ENCODE results near the gene GALNT18. TPM values are rescaled to one million over a fixed set of nuclear protein-coding genes. Genes with fewer than 3 reads are reported as not detected.

Gene GALNT18
- total RNA-seq, 2 experiments from 2014 or later = 6.8 to 7.4 TPM

GRCh38 chr11:11605181-11605580 lies 16.6 kb downstream of the GALNT18 start:
- POLR2A ChIA-PET = no interaction called here
- H3K27me3 Mint-ChIP-seq = peaks cover 3% of the 10 kb centered on the region

GRCh38 chr11:11604370-11604990 lies 17.3 kb downstream of the GALNT18 start:
- Mint-ChIP-seq H3K4me1 (ENCODE audit: low read depth) (peaks cover 2% of the 10 kb centered on the region), H3K27me3 (peaks cover 3% of the 10 kb centered on the region), H3K9me3 (no peaks in the 10 kb centered on the region), H3K4me3 (no peak overlapping the region), H3K36me3 (ENCODE audit: low read depth) (no peaks in the 10 kb centered on the region), H3K27ac (no peak overlapping the region)
- DNase-seq (no peak), ATAC-seq (no peak)
- POLR2A ChIA-PET = no interaction called here
- CTCF ChIA-PET = interaction anchor here (1.6 kb wide), 1 partner anchor 9 kb away, joined by 5 read pairs; no protein-coding TSS in a partner anchor
- intact Hi-C loops (cut with micrococcal nuclease) = no loop called here
- TF ChIP-seq CTCF (IDR thresholded peaks at IDR 0.05) = no peak

More at GRCh38 chr11:11605181-11605580, 16.6 kb downstream of the GALNT18 start:
- intact Hi-C loops (cut with micrococcal nuclease) = no loop called here
- no peak for TF ChIP-seq CTCF (IDR thresholded peaks at IDR 0.05)
- CTCF ChIA-PET = no interaction called here
- Mint-ChIP-seq H3K27ac (no peak overlapping the region), H3K4me3 (no peak overlapping the region), H3K36me3 (ENCODE audit: low read depth) (no peaks in the 10 kb centered on the region), H3K4me1 (ENCODE audit: low read depth) (peaks cover 2% of the 10 kb centered on the region), H3K9me3 (no peaks in the 10 kb centered on the region)
- ATAC-seq = no peak
- no peak for DNase-seq

GRCh38 chr11:11602011-11602410 lies 19.8 kb downstream of the GALNT18 start:
- Mint-ChIP-seq H3K9me3 (no peaks in the 10 kb centered on the region), H3K4me1 (ENCODE audit: low read depth) (no peaks in the 10 kb centered on the region), H3K27ac (no peak overlapping the region), H3K4me3 (no peak overlapping the region), H3K27me3 (peaks cover 3% of the 10 kb centered on the region), H3K36me3 (ENCODE audit: low read depth) (no peaks in the 10 kb centered on the region)
- ChIA-PET CTCF (interaction anchor here (1.1 kb wide), 1 partner anchor 10 kb away, joined by 3 read pairs; no protein-coding TSS in a partner anchor), POLR2A (no interaction called here)
- no peak for TF ChIP-seq CTCF (IDR thresholded peaks at IDR 0.05)
- DNase-seq (no peak), ATAC-seq (no peak)
- intact Hi-C loops (cut with micrococcal nuclease) = no loop called here

- H3K36me3 Mint-ChIP-seq (ENCODE audit: low read depth) = no peaks in the 10 kb centered on the region
- intact Hi-C loops (cut with micrococcal nuclease) = no loop called here
- no peak overlapping the region for H3K27ac Mint-ChIP-seq
- no peak for DNase-seq
- no peaks in the 10 kb centered on the region for H3K4me1 Mint-ChIP-seq (ENCODE audit: low read depth)
- peaks cover 4% of the 10 kb centered on the region for H3K27me3 Mint-ChIP-seq
- H3K9me3 Mint-ChIP-seq = no peaks in the 10 kb centered on the region
- no peak for ATAC-seq
- no peak overlapping the region for H3K4me3 Mint-ChIP-seq
- TF ChIP-seq CTCF (IDR thresholded peaks at IDR 0.05) = no peak
- ChIA-PET POLR2A (no interaction called here), CTCF (interaction anchor here (1.4 kb wide), 1 partner anchor 14 kb away, joined by 3 read pairs; no protein-coding TSS in a partner anchor)
These were observed 21.5 kb downstream of the GALNT18 start for GRCh38 chr11:11600288-11600687.

- CTCF ChIA-PET = no interaction called here
- ATAC-seq (no peak), DNase-seq (no peak)
- Mint-ChIP-seq H3K27me3 (peaks cover 4% of the 10 kb centered on the region), H3K36me3 (ENCODE audit: low read depth) (no peaks in the 10 kb centered on the region), H3K4me1 (ENCODE audit: low read depth) (no peaks in the 10 kb centered on the region), H3K27ac (no peak overlapping the region), H3K9me3 (no peaks in the 10 kb centered on the region), H3K4me3 (no peak overlapping the region)
- intact Hi-C loops (cut with micrococcal nuclease) = no loop called here
- no peak for TF ChIP-seq CTCF (IDR thresholded peaks at IDR 0.05)
- POLR2A ChIA-PET = no interaction called here
These were observed 23.6 kb downstream of the GALNT18 start for GRCh38 chr11:11598243-11598642.
